Panc1 (cell line): ENCODE data around the gene ARRDC2. TPM values are rescaled to one million over a fixed set of nuclear protein-coding genes. Genes with fewer than 3 reads are reported as not detected.
A peak's percentile ranks its signal among the peaks of the same experiment; 100 is the strongest.

Source experiments
- ATAC-seq: fragments of 200-7000 bp; cut with Tn5 transposase; 2 replicates; pipeline ENCODE4 v1.9.1; 2020; ENCODE audit warnings: mild to moderate bottlenecking, moderate library complexity
- BruUV-seq: library from RNA; stranded (reverse); fragments of 400-500 nt; replicated peaks from 2 replicates; lab custom pipeline; 2021; lab: Mats Ljungman, UMichigan
- CTCF ChIA-PET: fragments of 300-600 bp; sonication (Branson Sonifier 250); formaldehyde crosslinking; loops from one replicate; lab custom pipeline; 2022; ENCODE audit warnings: antibody characterized with exemption; lab: Charles Lee
- POLR2A ChIA-PET: fragments of 300-600 bp; sonication (Branson Sonifier 250); formaldehyde crosslinking; loops from one replicate; lab custom pipeline; 2022; ENCODE audit warnings: antibody characterized with exemption; lab: Charles Lee
- DNase-seq: peaks from one replicate; pipeline ENCODE4 v3.0.0-alpha.2; 2010; ENCODE audit warnings: low read depth, low spot score
- H3K27ac ChIP-seq: 2 replicates; pipeline ENCODE4 v1.5.1; 2011; ENCODE audit warnings: mild to moderate bottlenecking, low read length, inconsistent platforms
- H3K27me3 ChIP-seq: fragments of 200-500 bp; sonication (Bioruptor generic); 2 replicates; pipeline ENCODE4 v1.6.0; 2014; ENCODE audit warnings: low read length, inconsistent platforms; ENCODE audit not compliant: control insufficient read depth, insufficient read depth
- H3K36me3 ChIP-seq: fragments of 200-500 bp; sonication (Bioruptor generic); 2 replicates; pipeline ENCODE4 v1.5.1; 2014; ENCODE audit warnings: inconsistent platforms, mild to moderate bottlenecking, low read length, moderate library complexity; ENCODE audit not compliant: control insufficient read depth, insufficient read depth
- H3K4me1 ChIP-seq: 2 replicates; pipeline ENCODE4 v1.5.1; 2011; ENCODE audit warnings: inconsistent platforms, mild to moderate bottlenecking, low read length, moderate library complexity; ENCODE audit not compliant: control insufficient read depth, insufficient read depth
- H3K4me3 ChIP-seq, 2 experiments: 2 replicates each; pipeline ENCODE4 v1.5.1; 2011 to 2012; ENCODE audit warnings: low read depth in 2 of 2, low read length in 2 of 2, mild to moderate bottlenecking in 2 of 2, inconsistent platforms in 1 of 2, moderate library complexity in 1 of 2
- H3K9me3 ChIP-seq: fragments of 200-500 bp; sonication (Bioruptor generic); 2 replicates; pipeline ENCODE4 v1.5.1; 2014; ENCODE audit warnings: low read depth, mild to moderate bottlenecking, inconsistent platforms, low read length, moderate library complexity; ENCODE audit not compliant: control insufficient read depth, insufficient read depth
- POLR2AphosphoS5 ChIP-seq: IDR thresholded peaks from 2 replicates; pipeline ENCODE4 v1.6.1; 2012; ENCODE audit warnings: mild to moderate bottlenecking, low read depth, low read length, moderate library complexity
- REST ChIP-seq, 2 experiments: IDR thresholded peaks; 2 replicates each; pipeline ENCODE4 v1.6.1; 2011 to 2012; ENCODE audit warnings: low read depth in 2 of 2, control low read depth in 1 of 2, low read length in 1 of 2, mild to moderate bottlenecking in 1 of 2, moderate library complexity in 1 of 2; ENCODE audit not compliant: insufficient read depth in 1 of 2
- SIN3A ChIP-seq: IDR thresholded peaks from 2 replicates; pipeline ENCODE4 v1.6.1; 2012; ENCODE audit warnings: low read depth, mild to moderate bottlenecking, low read length, moderate library complexity, borderline replicate concordance; ENCODE audit not compliant: insufficient read depth
- TCF7L2 ChIP-seq: IDR thresholded peaks from 2 replicates; pipeline ENCODE4 v1.6.1; 2011; ENCODE audit warnings: mild to moderate bottlenecking, low read depth, low read length, inconsistent platforms
- in situ Hi-C: cut with HindIII; loops from 2 replicates; pipeline ENCODE4 v1.10.0; 2016; ENCODE audit warnings: low sequenced_read_pairs, low pct_unique_long_range_greater_than_20kb
- intact Hi-C: fragments of 100-400 bp; cut with micrococcal nuclease; formaldehyde crosslinking; loops from one replicate; pipeline ENCODE4 v1.10.0; 2022; ENCODE audit not compliant: unreplicated experiment
- total RNA-seq: library from RNA; stranded (reverse); gene quantifications from one replicate; pipeline ENCODE4 v1.2.1, GENCODE V29; 2021; ENCODE audit not compliant: unreplicated experiment
- TF ChIP-seq, protein P1 (sequence below): fragments of 450-650 bp; IDR thresholded peaks from 2 replicates; pipeline ENCODE4 v1.5.1; 2017; ENCODE audit warnings: mild to moderate bottlenecking

The ARRDC2 gene
- total RNA-seq, 1 experiment from 2014 or later, result 21.4 TPM

DNA sequence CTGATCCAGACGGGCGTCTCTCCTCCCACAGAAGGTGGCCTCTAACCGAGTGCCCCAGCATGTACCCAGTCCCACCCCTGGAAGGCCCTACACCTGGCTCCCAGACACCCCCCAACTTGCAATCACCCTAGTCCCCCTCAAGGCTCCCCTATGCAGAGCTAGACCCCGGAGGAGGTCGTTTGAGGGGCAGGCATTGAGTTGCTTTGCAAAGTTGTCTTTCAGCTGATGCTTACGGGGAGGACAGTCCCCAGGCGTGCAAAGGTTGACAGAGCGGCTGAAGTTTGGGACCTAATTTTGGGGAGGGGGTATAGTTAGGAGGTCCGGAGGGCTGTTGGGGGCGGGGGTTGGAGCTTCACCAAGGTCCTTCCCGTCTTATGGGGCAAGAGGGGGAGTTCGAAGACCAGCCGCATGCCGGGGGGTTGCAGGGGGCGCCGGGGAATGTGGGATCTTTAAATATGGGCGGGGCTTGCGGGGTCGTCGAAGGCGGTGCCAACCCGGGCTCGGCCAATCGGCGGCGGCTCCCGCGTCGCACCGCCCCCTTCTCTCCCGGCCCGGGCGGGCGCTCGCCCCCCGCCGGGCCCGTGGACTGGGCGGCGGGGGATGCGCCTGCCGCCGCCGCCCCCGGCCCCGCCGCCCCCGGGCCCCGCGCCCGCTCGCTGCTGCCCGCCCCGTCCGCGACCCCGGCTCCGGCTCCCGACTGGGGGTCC lies 41.3 kb upstream of the ARRDC2 start, which contains the start of gene KCNN1:
TSS of gene KCNN1 (plus strand) at position 558 of the 707 bp plus-strand sequence. CDS start 6,782 bp downstream, outside the sequence.
- no peak for DNase-seq
- Histone ChIP-seq H3K27ac (no peak within 1 kb of the TSS), H3K36me3 (no peaks in the 10 kb centered on the region), H3K9me3 (no peaks in the 10 kb centered on the region), H3K27me3 (no peaks in the 10 kb centered on the region; the same call in 1 of the 2 replicates), H3K4me3 (peak within 1 kb of the TSS; percentile 33 to 39), H3K4me1 (no peaks in the 10 kb centered on the region)
- BruUV-seq, result no TSS peak
- no peak for ATAC-seq
- POLR2A ChIA-PET, result interaction anchor here (0.6 kb wide), 1 partner anchor 12 kb away, joined by 3 read pairs; no protein-coding TSS in a partner anchor
- intact Hi-C loops (no loop called here), in situ Hi-C loops (no loop called here)
- CTCF ChIA-PET, result interaction anchor here (0.6 kb wide), 2 partner anchors 25 to 107 kb away, joined by 3 read pairs; no protein-coding TSS in a partner anchor
- TF ChIP-seq REST (IDR thresholded peaks at IDR 0.05; ENCODE audit: insufficient read depth in 1 of 2, low read depth in 2 of 2, low read length in 1 of 2) (no peak), SIN3A (no peak), TCF7L2 (no peak), POLR2AphosphoS5 (no peak)
- TF ChIP-seq, protein P1, sequence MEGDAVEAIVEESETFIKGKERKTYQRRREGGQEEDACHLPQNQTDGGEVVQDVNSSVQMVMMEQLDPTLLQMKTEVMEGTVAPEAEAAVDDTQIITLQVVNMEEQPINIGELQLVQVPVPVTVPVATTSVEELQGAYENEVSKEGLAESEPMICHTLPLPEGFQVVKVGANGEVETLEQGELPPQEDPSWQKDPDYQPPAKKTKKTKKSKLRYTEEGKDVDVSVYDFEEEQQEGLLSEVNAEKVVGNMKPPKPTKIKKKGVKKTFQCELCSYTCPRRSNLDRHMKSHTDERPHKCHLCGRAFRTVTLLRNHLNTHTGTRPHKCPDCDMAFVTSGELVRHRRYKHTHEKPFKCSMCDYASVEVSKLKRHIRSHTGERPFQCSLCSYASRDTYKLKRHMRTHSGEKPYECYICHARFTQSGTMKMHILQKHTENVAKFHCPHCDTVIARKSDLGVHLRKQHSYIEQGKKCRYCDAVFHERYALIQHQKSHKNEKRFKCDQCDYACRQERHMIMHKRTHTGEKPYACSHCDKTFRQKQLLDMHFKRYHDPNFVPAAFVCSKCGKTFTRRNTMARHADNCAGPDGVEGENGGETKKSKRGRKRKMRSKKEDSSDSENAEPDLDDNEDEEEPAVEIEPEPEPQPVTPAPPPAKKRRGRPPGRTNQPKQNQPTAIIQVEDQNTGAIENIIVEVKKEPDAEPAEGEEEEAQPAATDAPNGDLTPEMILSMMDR, result no peak

DNA sequence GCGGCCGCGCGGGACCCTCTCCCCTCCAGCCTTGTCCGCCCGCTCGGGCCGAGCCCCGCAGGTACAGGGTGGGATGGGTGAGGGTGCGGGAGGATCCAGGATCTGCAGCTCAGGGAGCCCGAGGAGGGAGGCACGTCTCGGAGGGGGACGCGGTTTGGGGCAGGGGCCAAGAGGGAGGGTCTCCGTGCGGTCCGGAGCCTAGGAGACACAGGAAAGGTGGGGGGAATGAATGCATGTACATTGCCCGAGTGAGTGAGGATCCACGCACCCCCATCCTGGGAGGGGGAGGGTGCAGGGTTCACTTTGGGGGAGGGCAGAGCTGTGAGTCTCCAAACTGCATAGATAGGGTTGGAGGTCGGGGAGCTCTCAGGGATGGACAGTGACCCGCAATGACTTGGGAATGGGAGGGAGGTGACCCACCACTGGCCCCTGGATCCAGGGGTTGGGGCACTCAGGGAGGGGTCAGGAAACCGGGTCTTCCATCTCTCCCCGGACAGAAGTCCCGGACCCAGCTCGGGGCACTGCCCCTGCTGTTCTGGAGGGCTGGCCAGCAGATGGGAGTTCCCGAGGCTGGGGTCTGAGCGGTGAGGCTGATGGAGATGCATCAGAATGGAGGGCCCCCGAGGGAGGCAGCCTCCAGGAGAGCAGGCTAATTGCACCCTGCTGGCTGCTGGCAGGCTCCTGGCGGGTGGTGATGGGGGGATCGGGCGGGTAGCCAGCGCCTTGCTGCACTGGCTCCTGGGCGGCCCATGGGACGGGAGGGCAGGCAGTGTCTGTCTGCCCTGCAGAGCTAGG lies 40.5 kb upstream of the ARRDC2 start:
- ATAC-seq (no peak), DNase-seq (no peak)
- TF ChIP-seq REST (IDR thresholded peaks at IDR 0.05; ENCODE audit: insufficient read depth in 1 of 2, low read depth in 2 of 2, low read length in 1 of 2) (no peak), SIN3A (no peak), TCF7L2 (no peak), POLR2AphosphoS5 (no peak)
- TF ChIP-seq, protein P1, result no peak
- Histone ChIP-seq H3K4me1 (no peaks in the 10 kb centered on the region), H3K4me3 (peak overlapping the region; percentile 33 to 39), H3K27me3 (no peaks in the 10 kb centered on the region; the same call in 1 of the 2 replicates), H3K36me3 (no peaks in the 10 kb centered on the region), H3K9me3 (no peaks in the 10 kb centered on the region), H3K27ac (no peak overlapping the region)
- intact Hi-C loops, result no loop called here
- ChIA-PET CTCF (no interaction called here), POLR2A (no interaction called here)
- BruUV-seq, result no TSS peak
- in situ Hi-C loops, result no loop called here
